Amniotic stem cell (primary cell): ENCODE results near the gene RAMACL.

ENCODE experiments used
- DNase-seq: peaks from one replicate; lab custom pipeline; 2025; lab: John Stamatoyannopoulos, UW

The RAMACL gene

DNA sequence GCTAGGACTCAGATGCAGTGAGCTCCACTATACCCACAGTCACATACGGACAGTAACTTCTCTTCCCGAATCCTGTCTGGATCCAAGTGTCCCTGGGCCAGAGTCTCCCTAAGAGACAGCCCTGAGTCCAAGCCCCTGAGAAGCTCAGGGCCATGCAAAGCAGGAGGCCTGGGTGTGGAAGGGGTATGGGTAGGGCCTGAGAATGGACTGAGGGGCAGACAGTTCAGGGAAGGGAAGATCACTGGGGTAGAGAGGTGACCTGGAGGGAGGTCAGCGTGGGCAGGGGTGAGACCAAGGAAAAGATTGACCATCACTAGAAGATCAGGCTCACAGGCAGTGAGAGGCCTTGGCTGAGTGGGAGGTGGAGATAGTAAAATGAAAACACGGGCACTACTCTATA, 31.8 kb upstream of the RAMACL start:
- no peak for DNase-seq

DNA sequence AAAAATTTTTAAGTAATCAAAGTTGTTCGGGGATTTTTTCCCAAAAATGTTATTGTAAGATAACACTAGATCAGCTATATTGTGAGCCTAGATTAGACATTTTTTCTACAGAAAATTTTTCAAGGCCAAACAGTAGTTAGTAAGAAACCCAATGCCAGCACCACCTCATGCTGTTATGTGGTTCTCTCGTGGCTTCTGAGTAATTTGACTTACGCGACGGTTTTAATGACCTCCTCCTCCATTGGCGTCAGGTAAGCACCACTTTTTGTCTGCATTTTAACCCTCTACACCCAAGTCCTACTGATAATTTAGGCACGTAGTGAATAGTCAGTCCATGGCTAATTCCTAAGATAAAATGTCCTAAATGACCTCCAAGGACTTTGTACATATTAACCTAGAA, 30.9 kb upstream of the RAMACL start:
- no peak for DNase-seq

DNA sequence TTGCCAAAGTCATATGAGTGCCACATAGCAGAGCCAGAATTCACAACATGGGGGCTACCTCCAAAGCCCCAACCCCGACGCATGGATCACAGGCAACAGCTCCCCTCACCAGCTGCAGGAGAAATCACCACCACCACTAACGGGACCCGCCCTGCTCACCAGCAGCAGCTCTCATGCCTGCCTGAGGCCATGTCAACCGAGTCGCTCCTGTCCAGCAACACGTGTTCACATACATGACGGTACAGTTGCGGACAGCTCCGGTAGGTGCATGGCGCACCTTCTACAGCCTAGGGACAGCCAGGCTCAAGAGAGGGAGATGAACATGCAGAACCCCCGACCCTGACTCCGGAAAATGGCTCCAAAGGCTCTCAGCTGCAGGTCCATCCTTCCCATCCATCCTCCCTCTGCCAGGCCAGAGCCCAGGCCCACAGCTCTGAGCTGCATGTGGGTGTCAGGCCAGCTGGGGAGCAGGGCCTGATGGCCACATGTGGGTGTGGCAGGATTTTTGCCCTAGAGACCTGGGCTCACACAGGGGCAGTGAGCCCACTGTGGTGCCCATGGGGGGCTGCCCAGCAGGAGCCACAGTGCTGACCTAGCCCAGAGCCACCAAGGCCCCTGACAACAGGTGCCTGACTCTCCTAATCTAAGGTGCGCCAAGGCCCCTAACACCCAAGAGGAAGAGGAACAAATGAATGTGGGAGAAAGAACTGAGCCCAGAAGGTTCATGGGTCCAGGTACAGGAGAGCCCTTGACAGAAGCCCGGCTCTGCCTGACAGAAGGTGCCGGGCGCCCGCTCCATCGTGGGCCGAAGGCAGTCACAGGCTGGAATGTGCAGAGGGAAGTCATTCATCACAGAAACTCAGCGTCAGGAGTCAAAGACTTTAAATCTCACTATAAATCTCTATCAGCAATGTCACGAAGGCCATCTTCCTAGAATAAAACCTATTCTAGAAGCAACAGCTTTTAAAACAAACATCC, 30.1 kb upstream of the RAMACL start:
- DNase-seq, result no peak

DNA sequence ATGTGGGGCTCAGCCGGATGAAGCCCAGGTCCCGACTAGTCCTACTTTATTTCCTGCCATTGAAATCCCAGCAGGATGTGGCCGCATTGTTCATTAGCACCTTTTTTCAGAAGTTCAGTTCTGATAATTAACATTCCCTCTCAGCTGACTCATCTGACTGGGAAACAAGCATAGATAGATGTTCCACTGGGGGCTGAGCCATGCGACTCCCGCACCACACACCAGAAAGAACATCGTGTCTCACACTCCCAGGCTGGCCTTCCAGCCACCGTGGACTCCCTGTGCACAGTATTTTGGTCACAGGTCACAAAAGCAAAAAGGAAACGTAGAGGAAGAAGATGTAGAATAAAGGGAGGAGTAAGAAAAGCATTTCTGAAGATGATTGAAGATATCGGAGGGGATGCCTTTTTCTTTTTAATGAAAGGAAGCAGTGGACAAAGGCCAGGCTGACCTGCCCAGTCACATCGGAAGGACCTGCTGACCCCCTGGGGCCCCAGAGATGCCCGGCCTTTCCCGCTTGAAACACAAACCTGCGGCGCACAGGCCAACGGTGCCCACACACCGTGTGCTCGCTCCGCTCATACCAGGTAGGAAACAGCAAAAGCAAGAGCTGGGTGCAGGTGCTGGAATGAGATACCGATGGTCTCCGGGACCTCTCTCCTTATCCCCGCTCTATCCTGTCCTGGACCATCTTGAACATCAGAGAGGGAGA, 28.7 kb upstream of the RAMACL start:
- no peak for DNase-seq

DNA sequence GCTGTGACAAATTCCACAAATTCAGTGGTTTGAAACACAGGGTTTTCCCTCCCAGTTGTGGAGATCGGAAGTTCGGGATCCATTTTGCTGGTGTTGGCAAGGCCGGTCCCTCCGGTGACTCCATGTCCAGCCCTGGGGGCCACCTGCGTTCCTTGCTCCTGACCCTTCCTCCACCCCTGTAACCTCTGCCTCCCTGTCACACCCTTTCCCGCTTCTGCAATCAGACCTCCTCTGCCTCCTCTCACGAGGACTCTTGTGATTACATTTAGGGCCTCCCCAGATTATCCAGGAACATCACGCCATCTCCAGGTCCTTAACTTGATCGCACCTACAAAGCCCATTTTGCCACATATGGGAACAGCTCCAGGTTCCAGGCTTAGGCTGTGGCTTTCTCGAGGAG, 28.1 kb upstream of the RAMACL start:
- no peak for DNase-seq

DNA sequence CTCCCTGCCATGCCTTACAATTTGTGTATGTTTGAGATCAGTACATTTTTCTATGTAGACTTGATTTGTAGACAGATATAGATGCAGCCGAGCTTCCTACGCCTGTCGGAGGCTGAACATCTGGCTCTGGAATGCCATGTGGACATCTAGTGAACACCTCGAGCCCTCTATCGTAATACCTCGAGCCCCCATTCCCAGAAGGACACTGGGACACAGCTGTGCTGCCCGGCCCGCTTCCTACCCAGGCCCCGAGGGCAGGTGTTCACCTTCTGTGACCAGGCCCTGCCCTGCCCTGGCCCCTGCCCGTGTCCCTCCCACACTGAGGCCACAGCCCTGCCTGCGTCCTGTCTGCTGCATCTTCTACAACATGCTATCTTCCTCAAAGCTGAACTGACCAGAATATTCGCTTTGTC, 27.7 kb upstream of the RAMACL start:
- no peak for DNase-seq

DNA sequence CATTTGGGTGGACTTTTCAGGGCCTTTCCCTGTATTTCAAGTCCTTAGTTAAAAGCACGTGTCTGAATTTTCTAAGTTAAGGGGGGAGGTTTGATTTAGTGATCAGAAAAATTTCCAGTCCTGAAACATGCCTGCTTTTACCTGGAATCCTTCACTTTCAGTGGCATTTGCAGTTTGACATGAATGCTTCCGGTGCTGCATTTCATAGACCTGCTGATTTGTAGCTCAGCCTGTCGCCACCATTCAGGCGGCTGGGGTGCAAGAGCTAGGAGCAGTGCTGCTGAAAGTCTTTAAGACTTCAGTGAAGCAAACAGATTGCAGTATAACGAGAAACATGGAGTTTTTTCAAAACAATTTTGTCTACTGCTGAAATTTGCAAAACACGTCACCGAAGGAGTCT, 26.5 kb upstream of the RAMACL start:
- no peak for DNase-seq

DNA sequence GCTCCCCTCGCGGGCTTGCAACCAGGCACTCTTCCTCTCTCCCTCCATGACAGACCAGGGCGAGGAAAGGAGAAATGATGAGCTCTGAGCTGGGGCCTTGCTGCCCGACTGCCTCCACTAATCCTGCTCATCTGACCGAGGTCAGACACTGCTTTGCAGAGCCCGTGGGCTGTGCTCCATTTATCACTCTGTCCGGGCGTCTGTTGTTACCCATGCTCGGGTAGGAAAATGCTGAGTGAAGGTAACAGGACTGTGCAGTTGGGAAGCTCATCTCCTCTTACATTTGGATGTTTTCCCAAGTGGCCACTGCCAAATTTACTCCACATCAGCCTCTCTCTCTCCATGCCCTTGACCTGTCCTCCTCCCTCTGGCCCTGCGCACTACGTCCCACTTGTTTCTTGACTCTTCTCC, 26.0 kb upstream of the RAMACL start:
- no peak for DNase-seq

DNA sequence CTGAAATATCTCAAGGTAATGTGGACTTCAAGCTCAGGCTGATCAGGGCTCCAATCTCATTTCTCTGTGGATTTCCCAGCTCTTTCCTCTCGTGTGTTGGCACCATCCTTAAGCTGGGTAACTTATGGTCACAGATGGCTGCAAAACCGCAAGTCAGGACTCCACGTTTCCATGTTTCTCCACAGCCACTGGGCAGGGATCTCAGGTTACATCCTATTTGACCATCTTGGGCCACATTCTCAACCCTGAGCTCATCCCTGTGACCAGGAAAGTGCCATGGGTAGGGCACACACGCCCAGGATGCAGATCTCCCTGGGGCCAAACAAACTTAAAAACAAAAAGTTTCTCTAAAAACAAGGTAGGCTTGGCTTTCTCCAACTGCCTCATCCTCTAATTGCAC, 25.2 kb upstream of the RAMACL start:
- no peak for DNase-seq

DNA sequence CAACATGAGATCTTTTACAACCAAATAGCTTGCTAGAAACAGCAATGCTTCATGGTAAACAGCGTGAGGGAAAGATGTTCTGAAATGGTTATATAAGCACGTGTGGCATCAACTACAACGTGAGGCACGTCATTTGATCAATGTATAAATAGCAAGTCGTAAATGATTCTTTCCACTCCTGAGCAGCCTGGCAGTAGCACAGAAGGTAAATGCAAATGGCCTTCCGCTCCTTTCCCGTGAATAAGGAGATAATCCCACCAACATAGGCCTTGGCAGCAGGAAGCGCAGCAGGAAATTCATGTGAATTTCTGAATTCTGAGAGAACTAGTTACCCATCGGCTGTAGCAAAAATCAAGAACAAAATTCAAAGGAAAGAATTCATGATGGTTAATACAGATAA, 23.6 kb upstream of the RAMACL start:
- no peak for DNase-seq

DNA sequence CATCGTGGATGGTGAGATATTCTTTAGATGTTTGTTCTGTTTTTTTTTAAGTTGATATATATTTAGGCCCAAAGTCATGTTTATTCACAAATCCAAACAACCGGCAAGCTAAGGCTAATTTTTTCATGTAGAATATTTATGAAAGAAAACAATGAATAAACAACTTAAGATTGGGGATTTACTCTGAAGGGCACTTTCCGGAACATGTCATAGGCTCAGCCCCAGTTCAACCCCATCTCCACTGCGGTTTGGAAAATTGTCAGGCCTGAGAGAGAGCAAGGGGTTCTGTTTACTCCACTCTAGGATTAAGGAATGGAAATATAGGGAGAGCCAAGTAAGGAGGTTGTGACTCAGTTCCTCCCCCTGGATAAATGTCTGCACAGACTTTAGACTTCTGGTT, 22.3 kb upstream of the RAMACL start:
- DNase-seq, result no peak

DNA sequence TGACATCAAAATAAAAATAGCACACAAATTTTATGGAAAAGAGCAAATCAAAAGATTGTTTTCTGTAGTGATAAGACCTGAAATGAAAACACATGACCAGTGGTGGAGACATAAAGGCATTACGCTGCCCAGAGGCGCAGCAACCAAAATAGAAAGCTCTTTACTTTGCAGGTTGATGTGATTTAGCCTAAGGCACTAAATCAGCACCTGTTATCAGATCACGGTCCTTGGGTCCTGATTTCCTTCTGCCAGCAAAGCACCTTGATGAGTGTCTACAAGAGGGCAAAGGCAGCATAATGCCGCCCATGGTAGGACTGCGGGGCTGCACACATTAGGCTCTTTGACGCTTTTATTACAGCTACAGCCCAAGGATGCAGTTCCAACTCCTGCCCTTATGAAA, 19.3 kb upstream of the RAMACL start:
- no peak for DNase-seq

DNA sequence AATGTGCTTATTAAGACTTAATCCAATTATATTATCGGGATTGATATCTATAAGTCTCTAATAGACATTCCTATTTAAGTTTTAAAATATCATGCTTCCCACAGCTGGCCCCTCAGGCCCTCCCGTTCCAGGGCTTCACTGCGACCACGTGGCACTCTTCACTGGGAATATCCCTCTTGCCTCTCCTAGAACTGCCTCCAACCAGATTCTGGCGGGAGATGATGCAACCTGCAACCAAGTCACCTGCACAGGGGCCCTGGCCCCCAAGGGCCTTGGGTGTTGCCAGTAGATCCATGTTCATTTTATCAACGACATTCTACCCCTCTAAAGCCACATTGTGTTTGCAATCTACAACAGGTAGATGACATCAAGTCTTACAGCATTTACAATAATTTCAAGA, 18.4 kb upstream of the RAMACL start:
- DNase-seq, result no peak

DNA sequence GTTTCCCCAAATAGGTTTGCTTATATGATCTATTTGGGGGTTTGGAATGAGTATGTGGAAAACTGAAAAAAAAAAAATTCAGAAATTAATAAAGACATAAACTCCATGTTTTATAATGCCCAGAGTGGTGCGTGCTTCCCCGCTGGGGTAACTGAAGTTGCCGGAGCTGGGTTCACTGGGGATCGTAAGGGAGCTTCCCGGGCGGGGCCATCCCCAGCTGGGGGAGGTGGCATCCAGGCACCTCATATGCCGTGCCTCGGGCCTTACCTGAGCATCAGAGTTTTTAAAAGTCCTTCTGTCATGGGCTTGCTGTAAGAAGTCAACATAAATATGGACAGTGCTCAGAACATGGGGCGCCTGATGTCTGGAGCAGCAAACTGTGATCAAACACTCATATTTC, 17.9 kb upstream of the RAMACL start:
- DNase-seq, result no peak

DNA sequence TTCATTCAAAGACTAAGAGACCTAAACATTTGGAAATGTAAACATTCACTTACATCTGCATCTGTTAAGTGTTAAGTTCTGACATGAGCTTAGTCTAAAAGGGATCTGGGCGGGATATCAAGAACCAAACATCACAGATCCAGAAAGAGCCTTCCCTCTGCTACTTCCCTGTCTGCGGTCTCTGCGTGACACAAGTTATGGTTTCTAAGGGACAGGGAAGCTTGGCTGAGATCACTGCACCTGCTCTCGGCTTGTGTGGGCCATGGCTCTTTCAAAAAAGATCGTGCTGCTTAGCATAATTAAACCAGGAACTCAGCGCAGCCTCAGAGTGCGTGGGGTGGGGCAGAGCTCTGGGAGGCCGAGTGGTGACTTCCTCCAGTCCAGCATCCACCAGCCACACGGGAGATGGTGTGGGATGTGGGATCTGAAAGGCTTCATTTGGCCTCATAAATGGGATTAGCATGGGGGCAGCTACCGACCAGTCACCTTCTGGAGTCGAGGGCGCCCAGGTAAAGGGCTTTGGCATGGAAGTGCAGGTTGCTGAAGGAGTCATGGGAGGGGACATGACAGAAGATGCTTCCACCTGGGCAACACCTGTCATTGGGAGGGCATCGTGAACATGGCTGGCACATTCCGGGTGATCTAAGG, 16.7 kb upstream of the RAMACL start:
- no peak for DNase-seq

DNA sequence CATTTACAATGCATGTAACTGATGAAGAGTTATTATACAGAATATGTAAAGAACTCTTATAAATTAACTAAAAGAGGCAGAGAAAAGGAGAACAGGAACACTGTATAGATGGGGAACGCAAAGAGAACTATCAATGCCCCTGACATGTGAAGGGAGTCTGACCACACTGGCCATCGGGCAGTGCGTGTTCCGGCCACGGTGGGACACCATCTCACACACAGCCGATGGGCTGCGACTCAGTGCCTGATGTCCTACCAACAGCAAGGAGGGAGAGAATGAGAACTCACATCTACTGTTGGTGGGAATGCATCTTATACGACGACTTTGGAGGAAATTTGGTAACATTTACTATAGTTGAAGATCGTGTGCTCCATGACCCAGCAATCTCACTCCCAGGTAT, 15.5 kb upstream of the RAMACL start:
- no peak for DNase-seq

DNA sequence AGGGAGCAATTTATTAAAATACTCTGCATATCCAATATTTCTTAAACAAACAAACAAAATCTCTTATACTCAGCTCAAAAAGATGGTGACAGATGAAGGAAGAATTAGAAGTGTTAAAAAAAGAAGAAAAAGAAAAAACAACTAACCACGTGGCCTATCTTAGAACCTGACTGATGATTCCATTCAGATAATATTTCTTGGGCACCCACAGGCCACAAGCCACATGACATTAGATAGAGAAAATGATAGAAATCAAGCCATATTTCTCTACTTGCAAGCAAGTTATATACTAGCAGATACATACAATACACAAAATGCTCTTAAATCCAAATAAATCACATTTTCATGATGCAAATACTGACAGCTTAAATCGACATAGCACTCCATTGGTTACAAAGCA, 14.5 kb upstream of the RAMACL start:
- no peak for DNase-seq

DNA sequence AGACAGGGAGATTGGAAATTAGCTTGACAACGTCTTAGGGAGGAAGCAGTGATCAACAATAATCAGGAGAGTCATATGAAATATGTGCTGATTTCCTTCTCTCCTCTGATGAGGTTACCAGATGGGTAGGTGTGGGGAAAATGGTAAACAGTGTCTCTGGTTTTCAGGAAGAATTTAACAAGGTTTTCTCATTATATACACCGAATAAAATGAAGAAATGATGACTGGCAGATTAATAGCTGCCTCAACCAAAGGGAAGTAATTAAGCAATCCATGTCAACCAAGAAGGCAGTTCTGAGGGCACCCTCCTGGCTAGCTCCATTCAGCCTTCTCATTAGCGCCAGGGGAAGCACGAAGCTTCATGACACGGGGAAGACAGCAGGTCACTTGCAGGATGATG, 12.7 kb upstream of the RAMACL start:
- DNase-seq, result no peak

DNA sequence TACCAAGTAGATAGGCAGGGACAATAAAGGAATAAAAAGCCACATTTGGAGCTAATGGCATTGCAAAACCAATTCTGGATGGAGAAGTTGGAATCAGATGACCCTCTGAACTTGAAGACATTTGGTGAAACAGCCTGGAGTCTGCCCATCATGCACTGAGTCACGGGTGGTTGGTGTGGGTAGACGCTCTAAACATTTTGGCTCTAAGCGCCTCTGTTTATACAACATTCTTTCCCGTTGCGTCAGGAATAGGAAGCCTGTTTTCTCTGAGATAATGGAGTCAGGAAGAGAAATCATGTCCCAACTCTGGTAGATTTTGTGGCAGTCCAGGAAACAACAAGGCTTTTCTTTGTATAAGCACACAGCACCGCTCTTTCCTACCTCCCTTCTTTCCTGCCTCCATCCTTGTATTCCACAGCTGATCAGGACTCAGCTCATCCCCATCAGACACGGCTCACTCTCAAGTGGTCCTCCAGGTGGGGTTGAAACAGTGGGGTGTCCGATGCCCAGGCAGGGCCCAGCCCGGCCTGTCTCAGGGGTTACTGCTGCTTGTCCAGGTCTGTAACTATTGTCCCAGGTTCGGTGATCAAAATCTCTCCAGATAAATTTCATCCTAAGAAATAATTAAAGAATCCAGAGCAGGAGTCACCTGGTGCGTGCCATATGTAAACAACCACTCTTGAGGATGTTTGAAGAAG, 12.1 kb upstream of the RAMACL start:
- peak; percentile 83 for DNase-seq

DNA sequence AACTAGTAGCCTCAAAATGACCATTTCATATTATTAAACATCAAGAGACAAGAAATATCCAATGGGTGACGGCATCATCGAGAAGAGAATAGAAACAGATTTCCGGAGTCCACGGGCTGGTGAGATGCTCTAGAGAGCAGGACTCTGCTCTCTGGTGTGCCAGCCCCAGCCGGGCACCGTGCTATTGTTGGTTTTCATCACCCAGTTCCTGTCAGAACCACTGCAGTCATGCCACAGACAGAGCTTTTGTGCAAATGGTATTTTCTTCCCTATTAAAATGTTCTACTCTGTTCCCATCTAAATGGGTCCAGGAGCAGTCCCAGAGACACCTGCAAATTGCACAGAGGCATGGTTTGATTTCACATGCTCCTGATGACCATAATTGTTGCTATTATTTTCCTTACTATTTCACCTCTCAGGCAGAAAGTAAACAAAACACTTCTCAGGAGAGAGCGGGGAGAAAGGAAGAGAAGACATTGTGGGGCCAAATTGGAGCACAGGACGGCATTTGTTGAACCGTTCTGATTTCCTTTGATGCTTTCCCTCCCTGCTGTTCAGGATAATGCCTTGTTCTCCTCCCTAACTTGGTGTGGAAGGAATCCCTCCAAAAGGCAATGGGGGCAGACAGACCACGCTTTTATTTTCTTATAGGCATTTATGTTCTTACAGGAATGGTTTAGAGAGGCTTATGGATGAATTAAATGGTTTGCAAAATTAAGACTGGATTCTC, 11.4 kb upstream of the RAMACL start:
- no peak for DNase-seq

DNA sequence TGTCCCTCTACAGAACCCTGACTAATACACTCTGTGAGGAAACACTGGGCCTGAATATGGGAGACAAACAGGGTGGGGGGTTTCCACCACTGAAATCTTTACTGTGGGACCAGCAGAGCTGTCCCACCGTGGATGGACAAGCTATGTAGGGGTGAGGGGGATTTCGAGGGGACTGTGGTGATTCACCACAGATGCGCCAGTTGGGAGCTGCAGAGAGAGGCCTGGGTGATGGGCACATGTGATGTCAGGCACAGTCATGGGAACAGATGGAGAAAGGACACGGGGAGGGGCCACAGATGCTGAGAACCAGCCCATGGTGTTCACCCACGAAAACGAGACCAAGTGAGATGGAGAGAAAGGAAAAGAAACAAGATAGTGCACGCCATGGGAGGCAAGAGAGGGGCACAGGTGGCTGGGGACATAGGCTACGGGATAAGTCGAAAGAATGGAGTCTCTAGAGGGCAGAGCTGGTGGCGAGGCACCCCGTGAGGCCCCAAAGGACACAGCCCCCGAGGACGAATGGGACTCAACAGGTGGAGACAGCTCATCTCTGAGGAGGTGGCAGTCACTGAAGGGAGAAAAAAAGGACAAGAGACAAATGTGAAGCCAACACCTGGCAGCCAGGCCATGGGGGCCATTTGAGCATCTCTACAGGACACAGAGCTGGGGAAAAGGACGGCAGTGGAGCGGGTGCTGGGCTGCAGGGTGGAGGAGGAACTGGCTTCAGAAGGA, 10.5 kb upstream of the RAMACL start:
- DNase-seq, result no peak
